ACHN (cell line): Measurements from ENCODE around the gene UBE2G1.

Experiments
- DNase-seq: peaks from one replicate; pipeline ENCODE4 v3.0.0-alpha.2; 2015
- in situ Hi-C: cut with HindIII; loops from 2 replicates; pipeline ENCODE4 v1.10.0; 2017; ENCODE audit warnings: low sequenced_read_pairs, low pct_ligation_motif_present, low pct_unique_long_range_greater_than_20kb

Gene UBE2G1

DNA sequence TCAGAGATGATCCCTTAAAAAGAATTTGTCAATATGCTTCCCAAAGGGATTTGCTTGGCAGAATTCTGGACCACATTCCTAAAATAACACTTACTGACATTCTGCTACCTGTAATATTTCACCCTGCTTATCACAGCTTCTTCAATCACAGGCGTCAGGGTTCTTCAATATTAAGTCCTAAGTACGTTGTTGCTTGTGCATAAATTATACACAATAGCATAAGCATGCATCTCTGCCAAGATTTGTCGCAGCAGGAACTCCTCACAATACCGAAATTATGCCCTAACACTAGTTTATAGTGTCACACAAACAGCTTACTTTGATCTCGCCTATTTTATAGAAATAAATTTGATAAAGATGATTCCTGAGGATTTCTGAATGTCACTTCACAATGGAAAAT, 48.9 kb downstream of the UBE2G1 start:
- DNase-seq, result no peak
- in situ Hi-C loops, result no loop called here

DNA sequence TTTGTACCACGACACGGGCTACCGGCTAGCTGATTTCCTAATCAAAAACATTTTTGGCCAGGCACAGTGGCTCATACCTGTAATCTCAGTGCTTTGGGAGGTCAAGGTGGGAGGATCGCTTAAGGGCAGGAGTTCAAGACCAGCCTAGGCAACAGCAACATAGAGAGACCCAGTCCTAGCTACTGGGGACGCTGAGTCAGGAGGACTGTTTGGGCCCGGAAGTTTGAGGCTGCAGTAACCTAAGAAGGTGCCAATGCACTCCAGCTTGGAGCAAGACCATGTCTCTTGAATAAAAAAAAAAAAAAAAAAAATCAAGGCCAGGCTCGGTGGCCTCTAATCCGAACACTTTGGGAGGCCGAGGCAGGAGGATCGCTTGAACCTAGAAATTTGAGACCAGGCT, 49.8 kb downstream of the UBE2G1 start:
- no peak for DNase-seq
- in situ Hi-C loops, result no loop called here

DNA sequence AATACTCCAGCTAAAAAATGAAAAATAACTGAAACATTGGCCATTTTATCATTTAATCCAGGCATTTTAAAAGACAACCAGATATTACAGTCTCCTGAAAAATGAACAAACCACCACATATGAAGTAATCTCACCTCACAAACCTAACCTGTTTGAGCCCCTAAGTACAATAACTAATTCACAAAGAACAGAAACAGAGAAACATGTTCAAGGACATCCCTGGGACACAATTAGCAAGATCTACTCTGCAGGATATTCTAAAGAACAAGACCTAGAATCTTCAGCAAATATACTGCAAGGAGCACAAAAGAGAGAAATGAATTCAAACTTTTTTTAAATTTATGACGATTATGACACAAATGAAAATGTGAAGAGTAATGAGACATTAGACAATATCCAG, 51.9 kb downstream of the UBE2G1 start:
- DNase-seq, result no peak
- in situ Hi-C loops, result no loop called here

DNA sequence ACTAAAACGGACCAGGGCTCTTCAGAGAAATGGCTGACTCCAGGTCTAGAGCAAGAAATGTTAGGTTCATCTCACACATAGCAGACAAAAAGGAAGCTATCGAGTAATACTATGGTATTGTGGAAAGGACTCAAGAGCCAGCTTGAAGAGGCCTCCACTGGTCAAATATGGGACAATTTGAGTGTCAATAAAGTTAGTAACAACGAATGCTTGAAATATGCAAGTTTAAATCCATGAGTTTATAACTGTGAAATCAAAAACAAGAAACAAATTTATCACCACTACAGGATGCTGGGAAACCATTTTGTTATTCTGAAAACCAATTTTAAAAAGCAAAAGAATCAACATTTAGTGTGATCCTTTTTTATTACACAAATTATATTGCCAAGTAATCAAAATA, 52.3 kb downstream of the UBE2G1 start:
- in situ Hi-C loops, result no loop called here
- no peak for DNase-seq

DNA sequence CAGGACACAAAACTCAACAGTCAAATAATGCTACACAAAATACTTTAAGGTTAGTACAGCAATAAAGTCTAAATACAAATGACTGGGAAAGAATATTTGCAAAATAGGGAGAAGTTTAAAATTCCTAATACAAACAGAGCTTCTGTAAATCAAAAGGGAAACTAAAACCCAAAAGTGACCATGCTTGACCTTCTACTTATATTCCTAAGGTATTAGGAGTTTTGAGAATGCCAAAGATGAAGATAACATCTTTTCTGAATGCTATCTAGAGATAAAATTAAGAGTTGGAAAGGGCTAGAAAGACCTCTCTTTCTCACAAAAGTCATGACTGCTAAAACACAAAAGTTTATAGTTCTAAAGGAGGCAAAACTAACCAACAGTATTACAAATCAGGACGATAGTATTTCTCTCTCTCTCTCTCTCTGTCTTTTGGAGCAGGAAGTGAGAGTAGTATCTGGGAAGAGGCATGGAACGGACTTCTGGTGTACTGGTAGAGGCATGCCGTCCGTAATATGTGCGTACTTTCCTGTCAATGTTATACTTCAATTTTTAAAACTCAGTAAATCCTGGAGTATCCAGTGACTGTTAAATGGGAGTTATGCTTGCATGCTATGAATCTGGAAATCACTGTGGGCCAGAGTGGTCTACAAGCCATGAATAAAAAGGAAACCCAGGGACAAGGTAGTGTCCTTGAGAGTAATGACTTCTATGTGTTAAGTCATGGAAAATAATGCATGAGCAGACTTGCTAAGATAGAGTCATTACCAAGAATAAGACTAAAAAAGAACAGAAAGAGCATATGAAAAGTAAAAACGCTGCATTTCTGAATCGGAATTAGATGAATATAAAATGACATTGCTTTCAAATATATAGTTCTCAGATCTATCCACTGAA, 53.0 kb downstream of the UBE2G1 start:
- in situ Hi-C loops, result no loop called here
- DNase-seq, result no peak

DNA sequence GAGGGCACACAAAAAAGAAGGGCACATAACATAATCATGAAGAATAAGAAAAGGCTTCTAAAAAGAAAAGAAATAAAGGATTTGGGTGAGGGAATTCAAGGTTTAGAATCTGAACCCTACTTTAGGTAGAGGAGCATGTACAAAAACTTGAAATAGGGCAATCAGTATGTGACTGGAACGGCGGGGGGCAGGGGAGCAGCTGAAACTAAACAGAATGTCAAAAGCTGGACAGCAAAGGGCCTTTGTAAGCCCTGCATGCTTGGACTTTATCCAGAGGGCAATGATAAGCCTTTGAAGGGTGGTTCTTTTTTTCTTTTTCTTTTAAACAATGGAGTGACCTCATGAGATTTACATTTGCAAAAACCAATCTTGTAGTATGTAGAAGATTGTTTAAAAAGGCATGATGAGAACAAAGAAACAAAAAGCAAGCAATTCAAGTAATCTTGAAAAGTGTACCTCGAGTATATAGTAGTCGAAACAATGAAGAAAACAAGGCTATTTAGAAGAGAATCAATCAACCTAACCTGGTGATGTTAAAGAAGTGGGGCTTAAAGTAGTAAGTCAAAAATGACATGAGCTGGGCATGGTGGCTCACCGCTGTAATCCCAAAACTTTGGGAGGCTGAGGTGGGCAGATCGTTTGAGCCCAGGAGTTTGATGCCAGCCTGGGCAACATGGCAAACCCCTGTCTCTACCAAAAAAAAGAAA, 56.0 kb downstream of the UBE2G1 start:
- in situ Hi-C loops, result no loop called here
- no peak for DNase-seq

DNA sequence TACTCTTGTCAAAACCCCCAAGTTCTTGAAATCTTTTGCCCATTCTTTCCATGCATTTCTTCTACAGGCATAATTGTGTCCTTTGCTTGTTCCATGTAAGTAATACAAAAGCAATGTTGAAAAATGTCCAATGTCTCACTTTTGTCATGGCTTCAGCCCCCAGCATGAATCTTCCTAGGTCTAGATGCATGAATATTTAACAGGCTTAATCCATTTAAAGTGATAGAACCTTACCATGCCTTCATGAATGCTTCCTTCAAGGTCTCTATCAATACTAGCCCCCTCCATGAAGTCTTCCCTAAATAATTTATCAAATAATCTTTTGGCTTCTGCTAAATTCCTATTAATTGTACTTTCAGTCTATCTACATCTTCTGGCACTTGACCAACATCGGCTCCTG, 56.6 kb downstream of the UBE2G1 start:
- DNase-seq, result no peak
- in situ Hi-C loops, result no loop called here

DNA sequence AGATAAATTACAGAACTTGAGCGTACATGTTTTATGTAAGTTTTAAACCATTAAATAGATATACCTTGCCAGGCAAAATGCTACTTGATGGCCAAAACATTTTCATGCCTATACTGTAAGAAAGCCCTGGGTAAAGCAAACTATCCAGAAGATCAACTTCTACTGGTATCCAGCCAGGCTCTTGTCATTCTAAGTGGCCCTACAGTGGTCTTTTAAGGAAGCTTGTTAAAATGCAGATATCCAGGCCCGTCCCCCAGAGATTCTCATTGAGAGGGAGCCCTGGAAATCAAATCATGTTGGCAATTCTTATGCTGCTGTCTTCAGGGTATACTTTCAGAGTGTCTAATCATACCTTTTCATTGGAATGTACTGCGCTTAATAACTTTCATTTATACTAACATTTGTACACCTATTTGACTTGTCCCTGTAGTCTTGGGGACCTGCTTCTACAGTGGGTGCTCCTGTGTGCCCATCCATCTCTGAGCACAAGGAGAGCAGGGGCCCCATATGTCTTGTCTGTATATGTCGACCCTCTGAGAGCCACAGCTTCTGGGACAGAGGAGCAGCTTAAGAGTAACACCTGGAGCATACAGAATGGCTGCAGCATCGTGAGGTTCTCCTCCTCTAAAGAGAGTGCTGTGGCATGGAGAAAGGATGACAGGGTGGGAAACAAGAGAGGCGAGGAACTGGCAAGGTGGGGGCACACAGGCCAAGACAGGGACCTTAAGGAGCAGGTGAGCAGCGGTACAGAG, 59.1 kb downstream of the UBE2G1 start:
- in situ Hi-C loops, result no loop called here
- DNase-seq, result no peak

DNA sequence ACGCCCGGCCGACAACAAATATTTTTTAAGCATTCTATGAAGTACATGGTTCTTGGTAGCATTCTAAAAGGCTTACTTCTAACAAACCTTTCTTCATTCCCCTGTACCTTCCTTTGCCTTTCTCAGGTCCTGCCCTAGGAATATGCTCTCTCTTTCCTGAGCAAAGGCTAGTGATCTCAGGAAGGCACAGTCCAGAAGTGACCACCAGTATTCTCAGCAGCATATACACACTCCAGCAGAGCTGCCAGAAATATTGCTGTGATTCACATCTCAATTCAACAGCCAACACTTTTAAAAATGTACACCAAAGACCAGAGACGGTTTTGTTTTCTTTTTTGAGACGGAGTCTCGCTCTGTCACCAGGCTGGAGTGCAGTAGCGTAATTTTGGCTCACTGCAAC, 61.3 kb downstream of the UBE2G1 start:
- in situ Hi-C loops, result no loop called here
- no peak for DNase-seq

DNA sequence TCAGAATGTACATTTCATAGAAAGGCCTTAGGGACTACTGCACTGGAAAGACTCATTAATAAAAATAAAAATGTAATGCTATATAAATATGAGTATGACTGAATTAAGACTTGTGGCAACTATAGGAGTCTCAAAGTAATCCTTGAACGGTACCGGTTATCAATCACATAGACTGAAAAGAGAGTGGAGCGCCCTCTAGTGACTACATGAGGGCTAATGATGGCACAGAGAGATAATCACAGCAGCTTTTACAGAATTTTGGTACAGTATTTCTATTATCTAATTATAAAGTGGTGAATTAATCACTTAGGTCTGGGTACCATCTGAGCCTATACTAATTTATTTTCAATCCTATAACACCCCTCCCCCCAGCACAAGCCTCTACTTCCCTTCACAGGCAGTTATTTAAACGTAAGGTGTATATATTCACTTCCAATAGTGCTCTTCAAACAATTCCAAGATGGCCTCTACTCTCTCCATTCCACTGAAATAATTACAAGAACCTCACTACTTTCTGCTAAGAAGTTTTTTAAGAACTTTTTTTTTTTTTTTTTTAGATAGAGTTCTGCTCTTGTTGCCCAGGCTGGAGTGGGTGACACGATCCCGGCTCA, 62.0 kb downstream of the UBE2G1 start:
- in situ Hi-C loops, result no loop called here

DNA sequence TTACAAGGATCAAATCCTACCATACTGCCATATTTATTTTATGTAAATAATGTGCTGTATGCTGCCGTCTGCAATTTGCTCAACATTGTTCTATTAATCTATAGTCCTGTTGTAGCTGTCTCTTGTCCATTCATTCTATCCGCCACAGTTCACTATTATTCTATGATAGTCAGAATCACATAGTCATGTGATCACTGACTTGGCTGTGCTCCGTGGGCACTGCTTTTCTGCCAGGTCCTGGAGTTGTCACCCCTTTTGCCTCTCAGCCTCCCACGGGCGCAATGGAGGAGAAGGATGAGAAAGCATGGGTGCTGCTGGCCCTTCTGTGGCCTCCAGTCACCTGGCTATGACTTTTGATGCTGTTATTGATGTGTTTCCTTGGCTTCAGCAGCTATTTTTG, 65.4 kb downstream of the UBE2G1 start:
- in situ Hi-C loops, result no loop called here
- DNase-seq, result no peak

More for the DNA sequence above, 62.0 kb downstream of the UBE2G1 start:
- DNase-seq, result peak; percentile 57

DNA sequence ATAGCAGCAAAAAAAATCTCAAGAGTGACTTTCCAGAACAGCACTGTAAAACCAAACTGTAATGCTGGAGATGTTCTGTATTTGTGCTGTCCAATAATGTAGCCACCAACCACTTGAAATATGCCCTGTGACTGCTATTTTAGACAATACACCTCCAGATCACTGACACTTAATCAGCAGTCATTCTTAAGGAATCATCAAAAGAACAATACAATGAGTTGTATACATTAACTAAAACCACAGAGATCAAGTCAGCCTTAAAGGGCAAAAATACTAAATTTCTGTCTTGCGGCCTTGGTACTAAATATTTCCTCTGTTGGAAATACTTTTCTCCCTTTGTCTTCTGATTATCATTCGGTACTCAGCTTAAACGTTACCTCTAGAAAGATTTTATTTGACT, 69.1 kb downstream of the UBE2G1 start:
- DNase-seq, result no peak
- in situ Hi-C loops, result no loop called here

DNA sequence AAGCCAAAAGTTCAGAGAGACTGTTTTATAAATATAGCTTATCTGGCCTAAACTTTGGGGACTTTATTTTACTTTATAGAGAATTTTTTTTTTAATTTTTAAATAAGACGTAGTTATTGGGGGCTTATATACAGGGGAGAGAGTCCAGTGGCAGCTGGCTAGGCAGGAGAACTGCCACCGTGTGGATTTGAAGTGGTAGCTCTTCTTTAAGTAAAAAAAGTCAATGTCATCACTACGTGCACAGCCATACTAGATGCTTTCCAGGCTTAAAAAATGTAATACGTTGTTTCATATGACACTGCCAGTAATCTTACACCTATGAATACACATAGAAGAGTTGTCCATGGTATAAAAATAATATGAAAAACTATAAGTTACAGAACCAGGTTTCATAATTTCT, 70.8 kb downstream of the UBE2G1 start:
- in situ Hi-C loops, result no loop called here
- DNase-seq, result no peak

DNA sequence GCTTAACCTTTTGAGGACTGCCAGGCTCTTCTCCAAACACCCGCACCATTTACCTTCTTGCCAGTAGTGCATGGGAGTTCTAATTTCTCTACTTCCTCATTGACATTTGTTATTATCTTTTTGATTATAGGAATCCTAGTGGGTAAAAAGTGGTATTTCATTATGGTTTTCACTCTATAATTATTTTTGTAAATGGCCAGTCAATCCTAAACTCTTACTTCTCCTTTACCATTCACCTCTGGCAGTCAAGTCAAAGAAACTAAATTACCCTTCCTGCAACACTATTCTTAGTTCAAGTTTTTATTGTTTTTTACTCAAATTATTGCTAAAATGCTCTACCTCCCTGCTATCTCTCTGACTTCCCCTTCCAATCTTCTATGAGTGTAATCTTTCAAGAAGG, 72.9 kb downstream of the UBE2G1 start:
- in situ Hi-C loops, result no loop called here

DNA sequence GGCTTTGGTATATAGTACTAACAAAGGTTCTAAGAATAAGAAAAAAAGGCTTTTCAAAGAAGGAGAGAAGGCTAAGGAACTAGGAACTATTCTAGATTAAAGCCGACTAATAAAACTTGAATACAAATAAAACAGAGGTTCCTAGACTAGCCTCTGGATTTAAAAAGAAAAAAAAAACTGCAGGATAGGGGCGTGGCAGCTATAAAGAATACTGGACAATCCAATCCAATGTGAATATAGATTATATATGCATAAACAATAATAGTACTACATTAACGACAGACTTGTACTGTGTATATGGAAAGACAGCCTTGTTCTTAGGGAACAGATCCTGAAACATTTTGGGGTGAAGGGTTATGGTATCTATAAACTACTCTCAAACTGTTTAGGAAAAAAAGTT, 78.8 kb downstream of the UBE2G1 start:
- no peak for DNase-seq
- in situ Hi-C loops, result no loop called here

More for the DNA sequence above, 72.9 kb downstream of the UBE2G1 start:
- DNase-seq, result no peak

DNA sequence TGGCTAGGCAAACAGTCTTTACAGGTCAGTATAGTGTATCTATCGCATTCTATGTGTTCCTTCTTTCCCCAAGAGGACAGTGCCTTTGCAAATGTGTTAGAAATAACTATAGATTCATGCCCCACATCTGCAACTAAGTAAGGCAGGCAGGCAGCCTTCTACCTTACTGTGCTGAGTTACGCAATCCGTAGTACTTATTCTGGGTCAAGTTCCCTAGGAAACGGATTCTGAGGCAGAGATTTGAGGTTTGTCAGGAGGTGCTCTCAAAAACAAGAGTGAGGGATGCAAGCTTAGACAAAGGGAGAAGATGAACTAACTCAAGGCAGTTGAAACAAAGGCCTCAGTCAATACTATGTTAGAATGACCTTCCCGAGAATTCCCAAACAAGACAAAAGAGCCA, 90.0 kb downstream of the UBE2G1 start:
- DNase-seq, result no peak
- in situ Hi-C loops, result no loop called here

DNA sequence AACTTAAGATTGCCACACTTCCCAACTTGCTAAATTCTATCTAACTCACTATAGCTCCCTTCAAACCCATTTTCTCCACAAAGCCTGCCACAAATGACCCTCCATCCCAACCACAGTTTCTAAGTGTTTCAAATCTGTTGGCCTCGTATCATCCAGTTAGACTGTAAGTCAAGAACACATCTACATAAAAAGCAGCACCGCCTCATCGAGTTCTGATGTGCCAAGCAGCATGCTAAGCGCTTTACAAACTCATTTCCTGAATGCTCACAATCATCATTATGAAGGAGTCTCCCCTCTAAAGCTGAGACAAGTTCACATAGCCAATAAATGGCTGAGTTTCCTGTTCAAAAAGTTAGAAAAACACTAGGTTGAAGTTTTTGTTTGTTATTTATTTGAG, 93.5 kb downstream of the UBE2G1 start:
- in situ Hi-C loops, result no loop called here

DNA sequence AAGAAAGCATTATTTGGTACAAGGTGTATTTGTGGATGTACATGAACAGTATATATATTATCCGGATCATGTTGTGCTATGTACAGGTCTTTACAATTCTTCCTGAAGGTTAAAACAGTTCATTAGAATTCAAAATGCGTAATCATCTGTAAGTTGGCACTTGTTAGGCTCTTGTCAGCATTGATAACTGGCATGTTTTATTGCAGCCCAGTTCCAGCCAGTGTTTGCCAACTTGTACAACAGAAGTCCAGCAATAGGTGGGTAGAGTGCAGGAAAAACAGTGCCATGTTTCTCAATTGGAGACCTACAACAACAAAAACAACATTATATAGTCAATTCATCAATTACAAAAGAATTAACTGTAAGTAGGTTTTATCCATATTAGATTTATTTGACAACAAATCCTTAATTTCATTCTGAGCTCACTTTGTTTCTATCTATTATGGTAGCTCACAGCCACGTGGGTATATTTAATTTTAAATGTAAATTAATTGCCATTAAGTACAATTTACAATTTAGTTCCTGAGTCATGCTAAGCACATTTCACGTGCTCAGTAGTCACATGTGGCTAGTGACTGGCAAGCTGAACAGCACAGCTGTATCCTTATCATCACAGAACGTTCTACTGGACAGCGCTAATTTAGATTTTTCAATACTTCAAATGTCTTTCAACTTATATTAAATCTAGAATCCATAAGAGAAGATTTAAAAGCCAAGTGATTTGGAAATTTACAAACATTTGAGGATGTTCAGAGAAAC, 94.1 kb downstream of the UBE2G1 start:
- in situ Hi-C loops, result no loop called here
- no peak for DNase-seq

More for the DNA sequence above, 93.5 kb downstream of the UBE2G1 start:
- DNase-seq, result no peak
